HG02938 (cell line): ENCODE results near the gene AK3.
"Not testable (repeated sequence)": the region's sequence is repeated elsewhere in the genome, so short reads cannot be mapped to it uniquely, and the experiment has no call there.

Experiments
- ATAC-seq: cut with Tn5 transposase; IDR thresholded peaks from one replicate; pipeline ENCODE4 v1.9.1; 2021; ENCODE audit warnings: mild to moderate bottlenecking, moderate library complexity; ENCODE audit not compliant: unreplicated experiment

Gene AK3

DNA sequence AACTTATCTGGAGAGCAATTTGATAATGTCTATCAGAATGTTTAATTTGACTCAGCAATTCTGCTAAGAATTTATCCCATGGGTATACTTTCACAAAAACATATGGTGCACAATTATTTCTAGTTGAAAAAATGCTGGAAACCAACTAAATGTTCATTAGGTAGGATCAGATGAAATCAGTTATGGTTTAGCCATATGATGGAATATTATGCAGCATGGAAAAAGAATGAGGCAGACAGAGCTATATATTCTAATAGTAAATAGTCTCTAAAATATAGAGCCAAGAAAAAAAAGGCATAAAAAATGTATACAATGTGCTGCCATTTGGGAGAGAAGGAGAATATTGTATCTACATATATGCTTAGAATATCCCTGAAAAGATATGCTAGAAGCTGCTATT, 71.1 kb downstream of the AK3 start:
- no peak for ATAC-seq

GRCh38 chr9:4668604-4669003, 72.4 kb downstream of the AK3 start:
- ATAC-seq = no peak

GRCh38 chr9:4667681-4668080, 73.3 kb downstream of the AK3 start:
- ATAC-seq = no peak

GRCh38 chr9:4666042-4666699, 74.8 kb downstream of the AK3 start, which contains the start of gene SPATA6L:
TSS of gene SPATA6L (minus strand) at chr9:4666480. CDS start at chr9:4666250, 230 bp downstream.
- ATAC-seq = no peak

- ATAC-seq = no peak
These were observed 75.6 kb downstream of the AK3 start for GRCh38 chr9:4665357-4665756.

DNA sequence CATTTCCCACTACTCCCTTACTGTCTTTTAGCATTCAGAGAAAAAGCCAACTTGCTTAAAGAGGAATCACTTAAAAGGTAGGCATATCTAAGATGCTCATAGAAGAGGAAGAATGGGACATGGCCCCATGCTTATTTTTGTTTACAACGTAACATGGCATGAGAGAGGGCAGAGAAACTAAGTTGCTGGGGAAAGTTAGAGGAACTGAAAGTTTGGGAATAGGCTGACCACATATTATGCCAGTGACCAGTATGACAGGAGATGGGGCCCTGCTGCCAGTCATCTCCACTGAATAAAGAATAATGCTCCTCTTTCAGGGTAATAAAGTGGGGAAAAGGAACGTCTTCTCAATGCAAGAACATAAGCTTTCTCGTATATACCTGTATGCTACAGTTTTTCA, 77.0 kb downstream of the AK3 start:
- ATAC-seq = no peak

DNA sequence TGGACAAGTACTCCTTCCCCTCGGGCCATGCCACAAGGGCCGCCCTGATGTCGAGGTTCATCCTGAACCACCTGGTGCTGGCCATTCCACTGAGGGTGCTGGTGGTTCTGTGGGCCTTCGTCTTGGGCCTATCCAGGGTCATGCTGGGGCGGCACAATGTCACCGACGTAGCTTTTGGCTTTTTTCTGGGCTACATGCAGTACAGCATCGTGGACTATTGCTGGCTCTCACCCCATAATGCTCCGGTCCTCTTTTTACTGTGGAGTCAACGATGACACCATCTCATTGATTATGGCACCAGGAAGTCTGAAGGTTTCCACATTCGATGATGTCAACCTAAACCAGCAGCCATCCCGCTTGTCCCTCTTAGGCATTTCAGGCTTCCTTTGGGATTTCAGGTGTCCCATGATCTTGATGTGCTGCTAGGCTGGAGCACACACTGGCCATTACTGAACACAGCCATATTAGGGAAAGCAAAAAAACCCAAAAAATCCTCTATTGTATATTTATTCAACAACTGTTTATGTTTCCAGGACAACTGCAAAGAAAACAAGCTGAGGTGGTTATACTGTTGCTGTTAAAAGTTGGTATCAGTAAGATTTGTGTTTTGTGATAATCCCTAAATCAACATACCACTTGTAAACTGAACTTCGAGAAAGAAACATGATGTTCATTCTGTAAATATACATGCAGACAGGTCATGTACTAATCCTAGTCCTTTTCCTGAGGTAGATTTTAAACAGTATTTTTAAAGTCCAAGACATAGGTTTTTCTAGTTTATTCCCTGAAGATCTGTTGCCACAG, 77.8 kb downstream of the AK3 start:
- no peak for ATAC-seq

DNA sequence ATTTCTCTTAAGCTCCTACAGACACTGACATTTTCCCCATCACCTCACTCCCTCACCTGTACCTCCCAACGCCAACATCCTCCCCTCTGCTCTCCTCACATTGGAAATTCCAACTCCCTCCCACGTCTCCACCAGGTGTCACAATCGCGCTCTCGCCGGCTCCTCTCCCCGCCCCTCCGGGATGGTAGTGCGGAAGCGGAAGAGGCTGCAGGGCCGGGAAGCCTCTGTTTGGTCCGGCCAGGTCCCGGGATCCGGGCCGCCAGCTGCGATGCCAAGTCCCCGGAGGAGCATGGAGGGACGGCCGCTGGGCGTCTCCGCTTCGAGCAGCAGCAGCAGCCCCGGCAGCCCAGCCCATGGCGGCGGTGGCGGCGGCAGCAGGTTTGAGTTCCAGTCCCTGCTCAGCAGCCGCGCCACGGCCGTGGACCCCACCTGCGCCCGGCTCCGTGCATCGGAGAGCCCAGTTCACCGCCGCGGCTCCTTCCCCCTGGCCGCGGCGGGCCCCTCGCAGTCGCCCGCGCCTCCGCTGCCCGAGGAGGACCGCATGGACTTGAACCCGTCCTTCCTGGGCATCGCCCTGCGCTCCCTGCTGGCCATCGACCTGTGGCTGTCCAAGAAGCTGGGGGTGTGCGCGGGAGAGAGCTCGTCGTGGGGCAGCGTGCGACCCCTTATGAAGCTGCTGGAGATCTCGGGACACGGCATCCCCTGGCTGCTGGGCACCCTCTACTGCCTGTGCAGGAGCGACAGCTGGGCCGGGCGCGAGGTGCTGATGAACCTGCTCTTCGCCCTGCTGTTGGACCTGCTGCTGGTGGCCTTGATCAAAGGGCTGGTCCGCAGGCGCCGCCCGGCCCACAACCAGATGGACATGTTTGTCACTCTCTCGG, 78.7 kb downstream of the AK3 start, which contains the start of gene PLPP6:
PLPP6 (plus strand) TSS at position 187 of the 881 bp plus-strand sequence; CDS start at position 269, 82 bp downstream.
- peak; percentile 77 for ATAC-seq

GRCh38 chr9:4661611-4662010, 79.4 kb downstream of the AK3 start:
- no peak for ATAC-seq

DNA sequence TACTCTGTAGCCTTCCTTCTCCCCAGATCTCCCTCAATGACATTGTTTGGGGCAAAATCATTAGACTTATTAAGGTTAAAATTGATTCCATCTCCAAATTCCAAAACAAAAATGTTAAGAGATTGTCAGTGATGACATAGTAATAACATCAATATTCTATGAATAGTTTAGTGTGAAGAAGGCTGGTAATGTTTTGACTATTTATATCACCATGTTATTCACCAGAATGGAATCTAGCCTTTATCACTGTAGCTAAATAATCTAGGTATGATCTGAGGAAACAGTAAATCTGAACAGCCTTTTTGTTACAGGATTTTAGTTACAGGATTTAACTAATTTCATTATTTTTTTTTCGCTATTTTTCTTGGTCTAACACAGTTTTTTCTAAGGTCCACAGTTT, 79.8 kb downstream of the AK3 start:
- no peak for ATAC-seq

DNA sequence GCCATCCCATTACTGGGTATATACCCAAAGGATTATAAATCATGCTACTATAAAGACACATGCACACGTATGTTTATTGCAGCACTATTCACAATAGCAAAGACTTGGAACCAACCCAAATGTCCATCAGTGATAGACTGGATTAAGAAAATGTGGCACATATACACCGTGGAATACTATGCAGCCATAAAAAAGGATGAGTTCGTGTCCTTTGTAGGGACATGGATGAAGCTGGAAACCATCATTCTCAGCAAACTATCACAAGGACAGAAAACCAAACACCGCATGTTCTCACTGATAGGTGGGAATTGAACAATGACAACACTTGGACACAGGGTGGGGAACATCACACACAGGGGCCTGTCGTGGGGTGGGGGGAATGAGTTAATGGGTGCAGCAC, 80.3 kb downstream of the AK3 start:
- ATAC-seq = not testable (repeated sequence)
